Measurements from ENCODE around the gene GARRE1. TPM values are rescaled to one million over a fixed set of nuclear protein-coding genes. Genes with fewer than 3 reads are reported as not detected.
"Not testable (repeated sequence)": the region's sequence is repeated elsewhere in the genome, so short reads cannot be mapped to it uniquely, and the experiment has no call there.

GARRE1 gene
- total RNA-seq, 2 donors from 2014 or later: 19.6 to 22.0 TPM

DNA sequence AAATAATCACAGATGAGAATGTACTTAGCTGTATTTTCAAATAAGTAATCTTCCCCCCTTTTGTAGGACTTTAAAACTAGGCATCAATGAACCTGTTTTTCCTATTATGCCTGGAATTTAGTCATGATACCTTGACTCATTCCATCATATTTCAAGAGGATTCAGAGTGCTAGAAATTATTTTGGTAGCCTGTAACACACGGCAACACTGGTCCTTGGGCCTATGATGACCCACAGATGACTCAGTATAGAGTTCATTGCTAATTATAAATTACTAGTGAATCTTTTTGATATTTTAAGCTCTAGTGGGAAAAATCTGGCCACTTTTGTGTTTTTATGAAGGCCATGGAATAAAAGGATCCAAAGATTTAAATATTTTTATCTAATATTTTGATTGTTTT is 26.0 kb upstream of the GARRE1 start:
- intact Hi-C loops (cut with DNase I, micrococcal nuclease): no loop called here
- DNase-seq (no peak), ATAC-seq (no peak)

DNA sequence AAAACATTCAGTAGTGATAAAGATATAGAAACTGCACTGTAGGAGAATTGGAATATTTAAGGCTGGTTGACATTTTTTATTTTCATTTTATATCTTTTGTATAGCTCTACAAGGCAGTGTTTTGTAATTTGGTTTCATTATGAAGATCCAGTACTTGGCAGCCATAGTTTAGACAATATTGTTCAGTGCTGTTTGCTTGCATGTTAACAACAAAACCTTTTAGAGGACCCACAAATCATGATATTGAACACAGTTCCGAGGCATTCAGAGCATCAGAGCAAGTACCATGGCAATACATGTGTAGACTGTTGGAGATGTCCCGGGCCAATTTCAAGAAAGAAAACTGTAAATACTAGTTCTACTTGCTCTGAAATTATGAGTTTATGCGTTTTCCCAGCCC is 25.6 kb upstream of the GARRE1 start:
- intact Hi-C loops (cut with DNase I, micrococcal nuclease): no loop called here
- no peak for ATAC-seq
- DNase-seq: no peak

DNA sequence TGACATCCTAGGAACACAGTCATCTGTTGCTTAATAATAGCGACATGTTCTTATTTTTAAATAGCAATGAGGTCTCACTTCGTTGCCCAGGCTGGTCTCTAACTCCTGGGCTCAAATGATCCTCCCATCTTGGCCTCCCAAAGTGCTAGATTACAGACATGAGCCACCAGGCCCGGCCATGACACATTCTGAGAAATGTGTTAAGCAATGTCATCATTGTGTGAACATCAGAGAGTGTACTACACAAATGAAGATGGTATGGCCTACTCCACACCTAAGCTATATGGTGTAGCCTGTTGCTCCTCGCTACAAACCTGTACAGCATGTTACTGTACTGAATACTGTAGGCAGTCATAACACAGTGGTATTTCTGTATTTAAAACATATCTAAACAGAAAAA is 24.6 kb upstream of the GARRE1 start:
- ATAC-seq: no peak
- intact Hi-C loops (cut with DNase I, micrococcal nuclease): no loop called here

DNA sequence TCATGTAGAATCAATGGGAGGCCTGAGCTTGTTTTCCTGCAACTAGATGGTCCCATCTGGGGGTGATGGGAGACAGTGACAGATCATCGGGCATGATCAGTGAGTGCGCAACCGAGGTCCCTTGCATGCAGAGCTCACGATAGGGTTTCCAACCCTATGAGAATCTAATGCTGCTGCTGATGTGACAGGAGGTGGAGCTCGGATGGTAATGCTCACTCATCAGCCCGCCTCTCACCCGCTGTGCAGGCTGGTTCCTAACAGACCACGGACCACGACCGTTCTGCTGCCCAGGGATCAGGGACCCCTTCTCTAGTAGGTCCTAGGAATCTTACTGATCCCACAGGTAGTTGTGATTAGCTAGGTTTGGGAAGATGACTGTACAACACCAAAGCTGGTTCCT is 23.5 kb upstream of the GARRE1 start:
- DNase-seq (no peak), ATAC-seq (no peak)
- intact Hi-C loops (cut with DNase I, micrococcal nuclease): no loop called here

More for the DNA sequence above, 24.6 kb upstream of the GARRE1 start:
- no peak for DNase-seq

DNA sequence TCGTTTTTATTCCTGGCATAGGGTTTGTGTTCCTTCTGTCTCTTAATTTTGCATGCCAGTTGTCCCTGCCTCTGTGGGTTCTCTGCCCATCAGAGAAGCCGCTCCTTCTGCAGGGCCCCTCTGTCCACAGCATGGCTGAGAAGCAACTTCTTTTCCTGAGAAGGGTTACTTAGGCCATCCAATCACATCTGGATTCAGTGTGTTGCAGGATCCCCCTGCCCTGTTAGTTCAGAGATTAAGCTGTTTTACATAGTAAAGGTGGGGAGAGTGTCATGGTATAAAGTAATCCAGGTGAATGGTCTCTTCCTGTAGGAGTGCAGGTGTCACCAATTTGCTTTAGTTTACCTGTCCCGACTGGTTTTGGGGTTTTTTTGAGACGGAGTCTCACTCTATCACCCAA is 22.9 kb upstream of the GARRE1 start:
- no peak for ATAC-seq
- no peak for DNase-seq
- intact Hi-C loops (cut with DNase I, micrococcal nuclease): no loop called here

DNA sequence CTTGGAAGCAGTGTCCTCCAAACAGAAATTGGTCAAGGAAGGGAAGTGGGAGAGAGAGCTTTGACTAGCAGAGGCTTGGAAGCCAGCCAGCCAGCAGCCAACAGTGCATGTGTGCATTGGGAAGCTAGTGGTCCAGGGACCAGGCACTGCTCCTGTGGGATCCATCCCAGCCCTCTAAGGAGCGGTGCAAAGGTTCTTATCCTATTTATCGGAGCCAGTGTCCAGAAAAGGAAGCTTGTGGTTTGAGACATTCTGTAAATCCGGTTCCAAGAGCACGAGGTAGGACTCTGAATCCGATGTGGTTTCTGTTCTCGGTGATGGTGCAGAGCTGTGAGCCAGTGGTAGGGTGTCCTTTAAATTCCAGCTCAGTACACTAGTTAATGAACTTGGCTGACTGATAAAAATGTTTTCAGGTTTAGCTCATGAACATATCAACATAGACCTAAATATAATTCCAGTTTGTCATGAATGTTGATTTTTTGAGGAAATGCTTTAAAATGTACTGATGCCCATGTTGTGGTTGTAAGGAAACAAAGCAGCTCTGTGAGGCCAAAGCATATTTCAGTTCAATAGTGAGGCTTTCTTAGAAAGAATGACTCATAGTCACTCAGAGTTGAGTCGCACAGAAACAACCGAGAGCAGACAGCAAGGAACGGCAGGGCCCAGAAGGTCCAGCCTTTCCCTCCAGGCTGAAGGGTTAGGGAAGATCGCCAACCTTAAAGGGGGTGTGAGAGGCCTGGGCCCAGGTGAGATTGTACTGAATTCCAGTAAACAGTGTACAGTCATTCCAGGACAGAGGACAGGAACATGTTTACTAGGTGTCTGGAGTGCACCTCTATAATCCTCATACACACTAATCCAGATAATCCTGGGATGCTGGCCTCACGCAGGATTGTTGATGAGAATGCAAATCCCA is 21.5 kb upstream of the GARRE1 start:
- intact Hi-C loops (cut with DNase I, micrococcal nuclease): no loop called here
- DNase-seq: peak in 1 of 2 donors; percentile 32
- ATAC-seq: no peak

DNA sequence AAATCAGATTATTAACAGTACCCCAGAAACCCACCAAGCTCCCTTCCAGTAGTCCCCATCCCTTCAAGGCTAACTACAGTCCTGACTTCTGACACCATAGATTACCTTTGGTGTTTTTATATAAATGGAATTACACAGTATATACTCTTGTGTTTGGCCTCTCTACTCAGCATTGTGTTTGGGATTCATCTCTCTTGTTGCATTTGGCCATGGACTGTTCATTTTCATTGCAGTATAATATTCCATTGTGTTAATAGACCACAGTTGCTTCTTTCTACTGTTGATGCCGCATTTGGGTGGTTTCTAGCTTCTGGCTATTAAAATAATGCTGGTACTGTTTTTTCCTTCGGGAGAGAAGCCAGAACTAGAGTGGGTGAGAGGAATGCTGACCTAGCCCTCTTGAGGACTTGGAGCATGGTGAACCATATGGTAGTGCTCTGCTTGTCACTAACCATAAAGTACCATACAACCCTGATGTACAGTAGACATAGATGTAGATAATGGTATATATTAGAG is 18.9 kb upstream of the GARRE1 start:
- DNase-seq (no peak), ATAC-seq (no peak)
- intact Hi-C loops (cut with DNase I, micrococcal nuclease): no loop called here

DNA sequence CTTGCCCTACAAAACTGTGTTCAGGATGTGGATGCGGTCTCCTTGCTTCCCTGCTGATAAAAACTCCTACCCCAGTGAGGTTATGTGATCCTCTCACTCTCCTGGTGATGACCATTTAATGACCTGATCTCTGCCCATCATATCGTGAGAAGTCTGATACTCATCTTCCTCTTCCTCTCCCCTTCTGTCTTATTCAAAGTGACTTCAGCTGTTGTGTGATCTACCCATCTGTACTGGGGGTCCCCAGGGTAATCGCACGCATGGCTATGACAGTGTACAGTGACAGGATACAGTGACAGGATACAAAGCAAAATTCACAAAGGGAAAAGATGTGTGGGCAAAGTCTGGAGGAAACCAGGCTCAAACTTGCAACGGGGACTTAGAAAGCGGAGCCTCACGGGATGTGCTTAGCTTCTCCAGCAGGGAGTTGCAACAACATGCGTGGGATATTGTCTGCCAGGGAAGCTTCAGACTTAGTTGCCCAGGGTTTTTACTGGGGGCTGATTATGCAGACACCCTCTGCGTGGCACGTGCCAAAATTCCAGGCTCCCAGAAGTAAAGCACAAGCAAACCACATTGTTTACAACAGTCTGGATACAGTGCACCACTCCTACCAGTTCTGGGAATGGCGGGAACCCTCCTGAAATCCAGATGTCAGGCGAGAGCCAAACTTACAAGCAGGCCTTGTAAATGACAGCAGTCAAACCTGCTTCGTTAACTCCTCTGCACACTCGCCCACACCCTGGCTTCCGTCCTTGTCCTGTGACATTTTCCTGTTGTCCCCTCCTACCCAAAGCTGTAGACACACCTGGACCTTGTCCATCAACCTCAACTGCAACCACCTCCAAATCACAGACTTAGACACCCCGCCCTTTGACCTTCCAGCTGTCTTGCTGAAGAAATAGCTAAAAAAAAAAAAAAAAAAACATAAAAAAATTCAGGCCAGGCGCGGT is 18.0 kb upstream of the GARRE1 start:
- DNase-seq: peak; percentile 43 to 50
- ATAC-seq: peak; percentile 83
- intact Hi-C loops (cut with DNase I, micrococcal nuclease): no loop called here

DNA sequence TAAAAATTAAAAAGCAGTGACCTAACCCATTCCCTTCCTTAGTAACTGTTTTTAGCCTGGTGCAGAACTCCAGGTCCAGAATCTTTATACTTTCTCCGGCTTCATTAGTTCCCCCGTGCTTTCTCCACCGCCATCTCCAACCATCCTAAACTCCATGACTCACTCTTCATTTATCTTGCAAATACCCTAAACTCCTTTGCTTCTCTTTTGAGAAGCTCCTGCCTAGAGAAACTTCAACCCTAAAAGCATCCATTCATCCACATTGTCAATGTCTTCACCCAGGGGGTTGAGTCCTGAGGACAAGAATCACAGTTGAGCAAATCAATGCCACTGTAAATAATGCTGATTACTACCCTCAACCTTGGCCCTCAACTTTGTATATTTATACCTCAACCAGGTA is 17.1 kb upstream of the GARRE1 start:
- no peak for DNase-seq
- intact Hi-C loops (cut with DNase I, micrococcal nuclease): no loop called here
- ATAC-seq: no peak

DNA sequence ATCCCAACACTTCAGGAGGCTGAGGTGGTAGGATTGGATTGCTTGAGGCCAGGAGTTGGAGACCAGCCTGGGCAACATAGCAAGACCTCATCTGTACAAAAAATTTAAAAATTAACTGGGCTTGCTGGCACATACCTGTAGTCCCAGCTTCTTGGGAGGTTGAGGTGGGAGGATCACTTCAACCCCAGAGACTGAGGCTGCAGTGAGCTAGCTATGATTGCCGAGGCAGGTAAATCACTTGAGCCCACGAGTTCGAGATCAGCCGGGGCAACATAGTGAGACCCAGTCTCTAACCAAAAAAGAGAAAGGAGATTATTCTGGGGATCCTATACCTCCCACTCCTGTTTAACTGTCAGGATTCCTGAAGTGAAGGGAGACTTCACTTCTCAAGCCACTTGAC is 16.4 kb upstream of the GARRE1 start:
- ATAC-seq (no peak), DNase-seq (no peak)
- intact Hi-C loops (cut with DNase I, micrococcal nuclease): no loop called here

DNA sequence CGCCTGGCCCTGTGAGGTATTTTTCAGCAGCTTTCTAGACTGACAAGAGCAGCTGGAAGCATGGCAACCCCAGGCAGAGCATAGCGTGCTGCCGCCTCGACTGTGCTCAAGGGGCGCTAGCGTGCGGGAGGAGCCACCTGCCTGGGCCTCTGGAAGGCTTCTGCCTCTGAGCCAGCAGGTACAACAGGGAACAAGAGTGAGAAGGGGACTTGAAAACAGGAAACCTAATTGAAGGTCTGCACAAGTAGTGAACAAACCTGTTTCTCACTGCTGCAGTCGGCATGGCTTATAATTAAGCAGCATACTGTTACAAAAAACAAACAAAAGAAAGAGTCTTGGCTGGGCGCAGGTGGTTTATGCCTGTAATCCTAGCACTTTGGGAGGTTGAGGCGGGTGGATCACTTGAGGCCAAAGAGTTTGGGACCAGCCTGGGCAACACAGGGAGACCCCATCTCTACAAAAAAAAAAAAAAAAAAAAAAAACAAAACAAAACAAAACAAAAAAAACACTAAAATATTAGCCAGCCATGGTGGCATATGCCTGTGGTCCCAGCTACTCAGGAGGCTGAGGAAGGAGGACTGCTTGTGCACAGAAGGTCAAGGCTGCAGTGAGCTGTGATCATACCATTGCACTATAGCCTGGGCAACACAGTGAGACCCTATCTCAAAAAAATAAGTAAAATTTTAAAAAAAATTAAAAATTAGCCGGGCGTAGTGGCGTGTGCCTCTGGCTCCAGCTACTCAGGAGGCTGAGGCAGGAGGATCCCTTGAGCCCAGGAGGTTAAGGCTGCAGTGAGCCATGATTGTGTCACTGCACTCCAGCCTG is 12.6 kb upstream of the GARRE1 start:
- ATAC-seq (peak; percentile 93), DNase-seq (peak; percentile 54 to 76)
- intact Hi-C loops (cut with DNase I, micrococcal nuclease): no loop called here

DNA sequence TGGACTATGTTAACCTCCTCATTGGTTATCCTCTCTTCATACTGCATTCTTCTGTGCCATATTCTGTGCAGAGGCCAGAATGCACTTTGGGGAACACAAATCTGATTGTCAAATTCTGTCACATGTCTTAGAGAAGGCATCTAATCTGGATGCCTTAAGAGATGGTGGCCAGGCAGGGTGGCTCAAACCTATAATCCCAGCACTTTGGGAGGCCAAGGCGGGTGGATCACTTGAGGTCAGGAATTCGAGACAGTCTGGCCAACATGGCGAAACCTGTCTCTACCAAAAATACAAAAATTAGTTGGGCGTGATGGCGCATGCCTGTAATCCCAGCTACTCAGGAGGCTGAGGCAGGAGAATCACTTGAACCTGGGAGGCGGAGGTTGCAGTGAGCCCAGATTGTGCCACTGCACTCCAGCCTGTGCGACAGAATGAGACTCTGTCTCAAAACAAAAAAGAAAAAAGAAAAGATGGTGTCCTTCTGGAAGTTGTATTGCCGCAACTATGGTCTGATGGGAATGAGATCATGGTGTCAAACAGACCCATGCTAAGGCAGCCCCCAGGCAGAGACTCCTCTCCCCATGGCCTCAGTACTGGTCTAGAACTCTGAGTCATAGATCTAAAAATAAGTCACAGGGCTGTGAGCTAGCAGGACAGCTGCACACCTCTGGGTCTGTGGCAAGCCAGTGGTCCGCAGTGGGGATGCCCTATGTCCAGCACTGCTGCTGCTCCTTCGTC is 11.0 kb upstream of the GARRE1 start:
- intact Hi-C loops (cut with DNase I, micrococcal nuclease); DNase-seq; ATAC-seq: not testable (repeated sequence)

DNA sequence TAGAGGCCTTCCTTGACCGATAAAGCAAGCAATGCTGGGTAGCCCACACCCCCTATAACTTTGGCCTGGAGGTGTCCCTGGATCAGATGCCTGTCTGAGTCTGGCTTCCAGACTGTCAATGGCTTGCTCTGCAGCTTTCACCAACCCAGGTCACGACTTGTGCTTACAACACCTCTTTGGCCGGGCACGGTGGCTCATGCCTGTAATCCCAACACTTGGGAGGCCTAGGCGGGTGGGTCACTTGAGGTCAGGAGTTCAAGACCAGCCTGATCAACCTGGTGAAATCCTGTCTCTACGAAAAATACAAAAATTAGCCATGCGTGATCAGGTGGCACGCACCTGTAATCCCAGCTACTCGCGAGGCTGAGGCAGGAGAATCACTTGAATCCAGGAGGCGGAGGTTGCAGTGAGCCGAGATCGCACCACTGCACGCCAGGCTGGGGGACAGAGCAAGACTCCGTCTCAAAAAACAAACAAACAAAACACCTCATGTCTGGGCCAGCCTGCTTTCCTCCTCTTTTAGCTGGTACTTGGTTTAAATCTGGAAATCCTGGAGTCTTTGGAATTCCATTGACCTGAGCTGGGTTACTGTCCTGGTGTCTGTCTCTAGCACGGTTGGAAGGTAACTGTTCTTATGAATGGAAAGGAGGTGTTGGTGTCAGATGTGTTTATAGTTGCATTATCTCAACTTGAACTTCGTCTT is 10.3 kb upstream of the GARRE1 start:
- ATAC-seq (no peak), DNase-seq (no peak)
- intact Hi-C loops (cut with DNase I, micrococcal nuclease): no loop called here

DNA sequence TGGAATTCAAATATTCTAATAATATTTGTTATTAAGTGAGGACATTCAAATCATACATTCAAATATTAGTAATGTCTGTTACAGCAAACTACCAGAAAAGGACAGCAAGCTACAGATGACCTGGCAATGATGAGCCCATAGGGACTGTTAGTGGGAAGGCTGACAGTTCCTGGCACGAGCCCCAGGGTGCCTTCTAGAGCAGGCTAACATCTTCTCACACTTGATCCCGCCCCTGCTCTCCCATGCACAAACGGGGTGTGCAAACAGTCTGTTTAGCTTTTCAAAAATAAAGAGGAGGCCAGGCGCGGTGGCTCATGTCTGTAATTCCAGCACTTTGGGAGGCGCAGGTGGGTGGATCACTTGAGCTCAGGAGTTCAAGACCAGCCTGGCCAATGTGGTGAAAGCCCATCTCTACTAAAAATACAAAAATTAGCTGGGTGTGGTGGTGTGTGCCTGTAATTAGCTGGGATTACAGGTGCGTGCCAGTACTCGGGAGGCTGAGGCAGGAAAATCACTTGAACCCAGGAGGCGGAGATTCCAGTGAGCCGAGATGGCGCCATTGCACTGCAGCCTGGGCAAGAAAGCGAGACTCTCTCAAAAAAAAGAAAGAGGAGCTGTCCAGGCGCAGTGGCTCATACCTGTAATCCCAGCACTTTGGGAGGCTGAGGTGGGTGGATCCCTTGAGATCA is 9.6 kb upstream of the GARRE1 start:
- intact Hi-C loops (cut with DNase I, micrococcal nuclease): no loop called here
- ATAC-seq (no peak), DNase-seq (no peak)

DNA sequence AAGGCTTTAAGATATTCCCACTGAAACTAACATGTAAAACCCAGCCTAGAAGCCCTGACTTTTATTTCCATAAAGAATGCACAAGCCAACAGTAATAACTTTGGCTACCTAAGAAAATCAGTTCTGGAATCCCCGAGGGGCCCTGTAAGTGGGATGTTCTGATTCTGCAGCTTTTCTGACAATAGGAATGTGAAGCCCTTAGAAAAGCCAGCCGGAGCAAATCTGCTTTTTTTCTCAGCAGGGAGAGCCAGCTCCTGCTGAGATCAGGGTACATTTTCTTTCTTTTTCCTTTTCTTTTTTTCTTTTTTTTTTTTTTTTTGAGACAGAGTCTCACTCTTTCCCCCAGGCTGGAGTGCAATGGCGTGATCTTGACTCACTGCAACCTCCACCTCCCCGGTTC is 8.0 kb upstream of the GARRE1 start:
- intact Hi-C loops (cut with DNase I, micrococcal nuclease): no loop called here

DNA sequence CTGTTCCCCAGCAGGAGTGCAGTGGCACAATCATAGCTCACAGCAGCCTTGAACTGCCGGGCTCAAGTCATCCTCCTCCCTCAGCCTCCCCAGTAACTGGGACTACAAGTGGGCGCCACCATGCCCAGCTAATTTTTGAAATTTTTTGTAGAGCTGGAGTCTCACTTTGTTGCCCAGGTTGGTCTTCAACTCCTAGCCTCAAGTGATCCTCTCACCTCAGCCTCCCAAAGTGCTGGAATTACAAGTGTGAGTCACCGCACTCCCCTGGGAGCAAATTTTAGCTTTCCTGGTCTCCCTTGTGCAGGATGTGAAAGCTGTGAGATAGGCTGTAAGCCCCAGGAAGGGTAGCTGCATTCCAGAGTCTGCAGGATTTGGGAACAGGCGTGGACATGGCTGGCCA is 5.4 kb upstream of the GARRE1 start:
- ATAC-seq: no peak
- intact Hi-C loops (cut with DNase I, micrococcal nuclease): no loop called here
- DNase-seq: no peak

More for the DNA sequence above, 8.0 kb upstream of the GARRE1 start:
- DNase-seq (no peak), ATAC-seq (no peak)

DNA sequence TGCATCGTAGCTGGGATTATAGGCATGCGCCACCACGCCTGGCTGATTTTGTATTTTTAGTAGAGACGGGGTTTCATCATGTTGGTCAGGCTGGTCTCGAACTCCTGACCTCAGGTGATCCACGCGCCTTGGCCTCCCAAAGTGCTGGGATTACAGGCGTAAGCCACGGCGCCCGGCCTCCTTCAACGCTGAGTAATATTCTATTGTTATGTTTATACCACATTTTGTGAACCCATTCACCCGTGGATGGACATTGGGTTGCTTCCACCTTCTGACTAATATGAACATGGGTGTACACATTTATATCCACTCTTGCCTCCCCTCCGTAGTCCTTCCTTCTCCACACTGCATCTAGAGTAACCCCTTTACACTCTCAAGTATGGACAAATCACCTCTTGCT is 1.2 kb upstream of the GARRE1 start:
- DNase-seq; ATAC-seq; intact Hi-C loops (cut with DNase I, micrococcal nuclease): not testable (repeated sequence)
